Measurements from ENCODE around the gene GCNT2. TPM values are rescaled to one million over a fixed set of nuclear protein-coding genes. Genes with fewer than 3 reads are reported as not detected.

Gene GCNT2
- total RNA-seq (2021) (51.2 to 66.7 TPM (median 62.7 TPM) in 3 replicates), Bru-seq, nascent RNA (percentile 83 among the genes with signal in this experiment)
- long read RNA-seq, experiment 1, full-length matches to known transcripts, result 215 of 256 reads
- long read RNA-seq, experiment 1, partial matches to known transcripts, result 28 of 256 reads
- long read RNA-seq, experiment 1, other reads (novel, unspliced or antisense), result 13 of 256 reads
- long read RNA-seq, experiment 2, full-length matches to known transcripts, result 45 of 102 reads
- long read RNA-seq, experiment 2, partial matches to known transcripts, result 51 of 102 reads
- long read RNA-seq, experiment 2, other reads (novel, unspliced or antisense), result 6 of 102 reads
- long read RNA-seq, experiment 3, full-length matches to known transcripts, result 6 of 14 reads
- long read RNA-seq, experiment 3, partial matches to known transcripts, result 0 of 14 reads
- long read RNA-seq, experiment 3, other reads (novel, unspliced or antisense), result 8 of 14 reads

DNA sequence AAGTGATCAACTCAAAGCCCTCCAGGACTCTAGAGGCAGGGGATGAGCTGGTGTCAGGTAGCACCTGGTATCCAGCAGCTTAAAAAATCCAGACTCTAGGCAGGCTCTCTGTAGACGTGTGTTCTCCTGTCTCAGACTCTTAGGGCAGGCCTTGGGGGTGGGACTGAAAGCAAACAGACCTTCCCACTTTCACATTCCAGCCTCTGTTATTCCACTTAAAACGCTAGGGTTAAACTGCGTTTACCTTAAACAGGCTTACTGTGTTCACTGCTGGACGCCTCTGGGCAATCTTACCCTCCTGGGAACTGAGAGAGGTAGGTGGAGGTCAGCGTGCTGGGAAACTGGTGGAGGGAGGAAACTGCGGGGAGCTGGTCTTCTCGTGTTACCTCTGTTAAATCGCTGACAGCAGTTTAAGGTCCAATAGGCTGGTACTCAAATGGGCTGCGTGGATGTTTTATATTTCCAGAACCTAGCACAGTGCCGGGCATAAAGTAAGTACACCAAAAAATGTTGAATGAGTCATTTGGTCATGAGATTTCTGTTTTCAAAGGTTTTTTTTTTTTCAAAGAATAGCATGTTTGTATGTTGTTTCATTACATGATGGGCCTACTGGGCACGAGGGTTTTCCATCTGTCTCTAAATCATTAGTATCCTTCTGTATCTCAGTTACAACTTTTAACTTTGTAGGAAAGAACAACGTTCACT, at the start of gene GCNT2:
Gene GCNT2, plus strand, starts transcription at position 248 of the 705 bp plus-strand sequence. CDS start 7,561 bp downstream, outside the sequence.
- Mint-ChIP-seq H3K27ac (peak within 1 kb of the TSS; percentile 99), H3K27me3 (ENCODE audit: low read depth) (no peaks in the 10 kb centered on the region), H3K4me3 (peak within 1 kb of the TSS; percentile 51), H3K36me3 (no peaks in the 10 kb centered on the region), H3K9me3 (no peaks in the 10 kb centered on the region), H3K4me1 (peaks cover 62% of the 10 kb centered on the region)
- ATAC-seq (peak; percentile 85), DNase-seq (ENCODE audit: low spot score) (peak; percentile 63)
- POLR2A ChIA-PET, result interaction anchor here (0.5 to 1.8 kb wide), 9 partner anchors 34 to 202 kb away, joined by 3 to 10 read pairs (median 4); partner anchors contain the start of genes C6orf52, PAK1IP1 and TMEM14C
- CTCF ChIA-PET, result interaction anchor here (0.6 to 1.9 kb wide), 5 partner anchors 11 to 101 kb away, joined by 4 to 16 read pairs (median 6); no protein-coding TSS in a partner anchor
- TF ChIP-seq, protein P1, sequence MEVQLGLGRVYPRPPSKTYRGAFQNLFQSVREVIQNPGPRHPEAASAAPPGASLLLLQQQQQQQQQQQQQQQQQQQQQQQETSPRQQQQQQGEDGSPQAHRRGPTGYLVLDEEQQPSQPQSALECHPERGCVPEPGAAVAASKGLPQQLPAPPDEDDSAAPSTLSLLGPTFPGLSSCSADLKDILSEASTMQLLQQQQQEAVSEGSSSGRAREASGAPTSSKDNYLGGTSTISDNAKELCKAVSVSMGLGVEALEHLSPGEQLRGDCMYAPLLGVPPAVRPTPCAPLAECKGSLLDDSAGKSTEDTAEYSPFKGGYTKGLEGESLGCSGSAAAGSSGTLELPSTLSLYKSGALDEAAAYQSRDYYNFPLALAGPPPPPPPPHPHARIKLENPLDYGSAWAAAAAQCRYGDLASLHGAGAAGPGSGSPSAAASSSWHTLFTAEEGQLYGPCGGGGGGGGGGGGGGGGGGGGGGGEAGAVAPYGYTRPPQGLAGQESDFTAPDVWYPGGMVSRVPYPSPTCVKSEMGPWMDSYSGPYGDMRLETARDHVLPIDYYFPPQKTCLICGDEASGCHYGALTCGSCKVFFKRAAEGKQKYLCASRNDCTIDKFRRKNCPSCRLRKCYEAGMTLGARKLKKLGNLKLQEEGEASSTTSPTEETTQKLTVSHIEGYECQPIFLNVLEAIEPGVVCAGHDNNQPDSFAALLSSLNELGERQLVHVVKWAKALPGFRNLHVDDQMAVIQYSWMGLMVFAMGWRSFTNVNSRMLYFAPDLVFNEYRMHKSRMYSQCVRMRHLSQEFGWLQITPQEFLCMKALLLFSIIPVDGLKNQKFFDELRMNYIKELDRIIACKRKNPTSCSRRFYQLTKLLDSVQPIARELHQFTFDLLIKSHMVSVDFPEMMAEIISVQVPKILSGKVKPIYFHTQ (CRISPR knock-in tag; IDR thresholded peaks at IDR 0.05), result no peak
- TF ChIP-seq NR2C2 (CRISPR knock-in tag; IDR thresholded peaks at IDR 0.05) (no peak), GABPB1 (CRISPR knock-in tag; IDR thresholded peaks at IDR 0.05) (peak; percentile 47; the same call in 1 of the 2 replicates), CDX4 (CRISPR knock-in tag; IDR thresholded peaks at IDR 0.05; ENCODE audit: borderline replicate concordance) (no peak), ZNF671 (CRISPR knock-in tag; IDR thresholded peaks at IDR 0.05) (no peak), ZNF425 (CRISPR knock-in tag; conservative IDR thresholded peaks at IDR 0.05) (no peak), PRRX2 (CRISPR knock-in tag; IDR thresholded peaks at IDR 0.05) (no peak), CBFB (CRISPR knock-in tag; IDR thresholded peaks at IDR 0.05; ENCODE audit: low read depth) (no peak), ESRRA (CRISPR knock-in tag; IDR thresholded peaks at IDR 0.05; ENCODE audit: borderline replicate concordance) (no peak), SP1 (CRISPR knock-in tag; conservative IDR thresholded peaks at IDR 0.05) (peak; percentile 60; the same call in 1 of the 2 replicates), TP53 (CRISPR knock-in tag; IDR thresholded peaks at IDR 0.05) (no peak), TEAD1 (CRISPR knock-in tag; IDR thresholded peaks at IDR 0.05) (peak; percentile 87; the same call in 1 of the 2 replicates), ZNF423 (CRISPR knock-in tag; IDR thresholded peaks at IDR 0.05) (peak; percentile 72), ZNF317 (CRISPR knock-in tag; IDR thresholded peaks at IDR 0.05; ENCODE audit: borderline replicate concordance, low read depth) (no peak), CTCF (IDR thresholded peaks at IDR 0.05) (no peak)
- TF ChIP-seq, protein P2, sequence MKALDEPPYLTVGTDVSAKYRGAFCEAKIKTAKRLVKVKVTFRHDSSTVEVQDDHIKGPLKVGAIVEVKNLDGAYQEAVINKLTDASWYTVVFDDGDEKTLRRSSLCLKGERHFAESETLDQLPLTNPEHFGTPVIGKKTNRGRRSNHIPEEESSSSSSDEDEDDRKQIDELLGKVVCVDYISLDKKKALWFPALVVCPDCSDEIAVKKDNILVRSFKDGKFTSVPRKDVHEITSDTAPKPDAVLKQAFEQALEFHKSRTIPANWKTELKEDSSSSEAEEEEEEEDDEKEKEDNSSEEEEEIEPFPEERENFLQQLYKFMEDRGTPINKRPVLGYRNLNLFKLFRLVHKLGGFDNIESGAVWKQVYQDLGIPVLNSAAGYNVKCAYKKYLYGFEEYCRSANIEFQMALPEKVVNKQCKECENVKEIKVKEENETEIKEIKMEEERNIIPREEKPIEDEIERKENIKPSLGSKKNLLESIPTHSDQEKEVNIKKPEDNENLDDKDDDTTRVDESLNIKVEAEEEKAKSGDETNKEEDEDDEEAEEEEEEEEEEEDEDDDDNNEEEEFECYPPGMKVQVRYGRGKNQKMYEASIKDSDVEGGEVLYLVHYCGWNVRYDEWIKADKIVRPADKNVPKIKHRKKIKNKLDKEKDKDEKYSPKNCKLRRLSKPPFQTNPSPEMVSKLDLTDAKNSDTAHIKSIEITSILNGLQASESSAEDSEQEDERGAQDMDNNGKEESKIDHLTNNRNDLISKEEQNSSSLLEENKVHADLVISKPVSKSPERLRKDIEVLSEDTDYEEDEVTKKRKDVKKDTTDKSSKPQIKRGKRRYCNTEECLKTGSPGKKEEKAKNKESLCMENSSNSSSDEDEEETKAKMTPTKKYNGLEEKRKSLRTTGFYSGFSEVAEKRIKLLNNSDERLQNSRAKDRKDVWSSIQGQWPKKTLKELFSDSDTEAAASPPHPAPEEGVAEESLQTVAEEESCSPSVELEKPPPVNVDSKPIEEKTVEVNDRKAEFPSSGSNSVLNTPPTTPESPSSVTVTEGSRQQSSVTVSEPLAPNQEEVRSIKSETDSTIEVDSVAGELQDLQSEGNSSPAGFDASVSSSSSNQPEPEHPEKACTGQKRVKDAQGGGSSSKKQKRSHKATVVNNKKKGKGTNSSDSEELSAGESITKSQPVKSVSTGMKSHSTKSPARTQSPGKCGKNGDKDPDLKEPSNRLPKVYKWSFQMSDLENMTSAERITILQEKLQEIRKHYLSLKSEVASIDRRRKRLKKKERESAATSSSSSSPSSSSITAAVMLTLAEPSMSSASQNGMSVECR (CRISPR knock-in tag; IDR thresholded peaks at IDR 0.05; ENCODE audit: borderline replicate concordance), result no peak
- TF ChIP-seq, protein P3, sequence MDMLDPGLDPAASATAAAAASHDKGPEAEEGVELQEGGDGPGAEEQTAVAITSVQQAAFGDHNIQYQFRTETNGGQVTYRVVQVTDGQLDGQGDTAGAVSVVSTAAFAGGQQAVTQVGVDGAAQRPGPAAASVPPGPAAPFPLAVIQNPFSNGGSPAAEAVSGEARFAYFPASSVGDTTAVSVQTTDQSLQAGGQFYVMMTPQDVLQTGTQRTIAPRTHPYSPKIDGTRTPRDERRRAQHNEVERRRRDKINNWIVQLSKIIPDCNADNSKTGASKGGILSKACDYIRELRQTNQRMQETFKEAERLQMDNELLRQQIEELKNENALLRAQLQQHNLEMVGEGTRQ (CRISPR knock-in tag; IDR thresholded peaks at IDR 0.05), result no peak
- TF ChIP-seq, protein P4, sequence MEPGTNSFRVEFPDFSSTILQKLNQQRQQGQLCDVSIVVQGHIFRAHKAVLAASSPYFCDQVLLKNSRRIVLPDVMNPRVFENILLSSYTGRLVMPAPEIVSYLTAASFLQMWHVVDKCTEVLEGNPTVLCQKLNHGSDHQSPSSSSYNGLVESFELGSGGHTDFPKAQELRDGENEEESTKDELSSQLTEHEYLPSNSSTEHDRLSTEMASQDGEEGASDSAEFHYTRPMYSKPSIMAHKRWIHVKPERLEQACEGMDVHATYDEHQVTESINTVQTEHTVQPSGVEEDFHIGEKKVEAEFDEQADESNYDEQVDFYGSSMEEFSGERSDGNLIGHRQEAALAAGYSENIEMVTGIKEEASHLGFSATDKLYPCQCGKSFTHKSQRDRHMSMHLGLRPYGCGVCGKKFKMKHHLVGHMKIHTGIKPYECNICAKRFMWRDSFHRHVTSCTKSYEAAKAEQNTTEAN (CRISPR knock-in tag; IDR thresholded peaks at IDR 0.05), result no peak
- TF ChIP-seq, protein P5, sequence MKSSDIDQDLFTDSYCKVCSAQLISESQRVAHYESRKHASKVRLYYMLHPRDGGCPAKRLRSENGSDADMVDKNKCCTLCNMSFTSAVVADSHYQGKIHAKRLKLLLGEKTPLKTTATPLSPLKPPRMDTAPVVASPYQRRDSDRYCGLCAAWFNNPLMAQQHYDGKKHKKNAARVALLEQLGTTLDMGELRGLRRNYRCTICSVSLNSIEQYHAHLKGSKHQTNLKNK (CRISPR knock-in tag; IDR thresholded peaks at IDR 0.05), result no peak
- TF ChIP-seq, protein P6, sequence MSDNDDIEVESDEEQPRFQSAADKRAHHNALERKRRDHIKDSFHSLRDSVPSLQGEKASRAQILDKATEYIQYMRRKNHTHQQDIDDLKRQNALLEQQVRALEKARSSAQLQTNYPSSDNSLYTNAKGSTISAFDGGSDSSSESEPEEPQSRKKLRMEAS (CRISPR knock-in tag; IDR thresholded peaks at IDR 0.05), result peak; percentile 39; the same call in 1 of the 2 replicates
